Panc1 (cell line): ENCODE results near the gene FAM186B.

Source experiments
- CTCF ChIP-seq: fragments of 450-650 bp; IDR thresholded peaks from 2 replicates; pipeline ENCODE4 v1.5.1; 2017; ENCODE audit warnings: mild to moderate bottlenecking
- POLR2AphosphoS5 ChIP-seq: IDR thresholded peaks from 2 replicates; pipeline ENCODE4 v1.6.1; 2012; ENCODE audit warnings: mild to moderate bottlenecking, low read depth, low read length, moderate library complexity
- SIN3A ChIP-seq: IDR thresholded peaks from 2 replicates; pipeline ENCODE4 v1.6.1; 2012; ENCODE audit warnings: low read depth, mild to moderate bottlenecking, low read length, moderate library complexity, borderline replicate concordance; ENCODE audit not compliant: insufficient read depth
- TCF7L2 ChIP-seq: IDR thresholded peaks from 2 replicates; pipeline ENCODE4 v1.6.1; 2011; ENCODE audit warnings: mild to moderate bottlenecking, low read depth, low read length, inconsistent platforms
- TF ChIP-seq, protein P1 (sequence below), 2 experiments: IDR thresholded peaks; 2 replicates each; pipeline ENCODE4 v1.6.1; 2011 to 2012; ENCODE audit warnings: low read depth in 2 of 2, control low read depth in 1 of 2, low read length in 1 of 2, mild to moderate bottlenecking in 1 of 2, moderate library complexity in 1 of 2; ENCODE audit not compliant: insufficient read depth in 1 of 2

- no peak for TF ChIP-seq CTCF
- TF ChIP-seq POLR2AphosphoS5 = no peak
- no peak for TF ChIP-seq TCF7L2
- TF ChIP-seq SIN3A = no peak
- TF ChIP-seq, protein P1, sequence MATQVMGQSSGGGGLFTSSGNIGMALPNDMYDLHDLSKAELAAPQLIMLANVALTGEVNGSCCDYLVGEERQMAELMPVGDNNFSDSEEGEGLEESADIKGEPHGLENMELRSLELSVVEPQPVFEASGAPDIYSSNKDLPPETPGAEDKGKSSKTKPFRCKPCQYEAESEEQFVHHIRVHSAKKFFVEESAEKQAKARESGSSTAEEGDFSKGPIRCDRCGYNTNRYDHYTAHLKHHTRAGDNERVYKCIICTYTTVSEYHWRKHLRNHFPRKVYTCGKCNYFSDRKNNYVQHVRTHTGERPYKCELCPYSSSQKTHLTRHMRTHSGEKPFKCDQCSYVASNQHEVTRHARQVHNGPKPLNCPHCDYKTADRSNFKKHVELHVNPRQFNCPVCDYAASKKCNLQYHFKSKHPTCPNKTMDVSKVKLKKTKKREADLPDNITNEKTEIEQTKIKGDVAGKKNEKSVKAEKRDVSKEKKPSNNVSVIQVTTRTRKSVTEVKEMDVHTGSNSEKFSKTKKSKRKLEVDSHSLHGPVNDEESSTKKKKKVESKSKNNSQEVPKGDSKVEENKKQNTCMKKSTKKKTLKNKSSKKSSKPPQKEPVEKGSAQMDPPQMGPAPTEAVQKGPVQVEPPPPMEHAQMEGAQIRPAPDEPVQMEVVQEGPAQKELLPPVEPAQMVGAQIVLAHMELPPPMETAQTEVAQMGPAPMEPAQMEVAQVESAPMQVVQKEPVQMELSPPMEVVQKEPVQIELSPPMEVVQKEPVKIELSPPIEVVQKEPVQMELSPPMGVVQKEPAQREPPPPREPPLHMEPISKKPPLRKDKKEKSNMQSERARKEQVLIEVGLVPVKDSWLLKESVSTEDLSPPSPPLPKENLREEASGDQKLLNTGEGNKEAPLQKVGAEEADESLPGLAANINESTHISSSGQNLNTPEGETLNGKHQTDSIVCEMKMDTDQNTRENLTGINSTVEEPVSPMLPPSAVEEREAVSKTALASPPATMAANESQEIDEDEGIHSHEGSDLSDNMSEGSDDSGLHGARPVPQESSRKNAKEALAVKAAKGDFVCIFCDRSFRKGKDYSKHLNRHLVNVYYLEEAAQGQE (IDR thresholded peaks at IDR 0.05; ENCODE audit: insufficient read depth in 1 of 2, low read depth in 2 of 2, low read length in 1 of 2) = no peak
Measured at GRCh38 chr12:49641748-49642369, 36.4 kb upstream of the FAM186B start.
